ENCODE measurements around the gene CCDC197. TPM values are rescaled to one million over a fixed set of nuclear protein-coding genes. Genes with fewer than 3 reads are reported as not detected.

The CCDC197 gene
- total RNA-seq, 2 experiments from 2014 or later, result not detected

DNA sequence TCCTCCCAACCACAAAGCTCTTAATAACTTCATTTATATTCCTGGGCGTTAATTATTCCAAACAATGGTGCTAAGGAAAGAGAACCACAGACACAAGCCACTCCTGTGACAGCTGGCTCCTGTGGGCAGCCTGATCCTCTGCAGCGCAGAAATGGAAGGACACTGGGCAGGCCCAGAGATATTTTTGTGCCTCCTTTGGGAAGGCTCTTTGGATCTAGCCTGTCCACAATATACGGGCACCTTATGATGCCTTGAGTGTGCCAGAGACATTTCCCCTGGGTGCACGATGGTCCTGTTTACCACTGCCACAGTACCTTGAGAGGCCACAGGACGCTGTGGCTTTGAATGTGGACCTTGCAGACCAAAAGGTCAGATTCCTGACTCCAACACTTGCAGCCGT lies 22.8 kb upstream of the CCDC197 start:
- no peaks in the 10 kb centered on the region for H3K9me2 ChIP-seq (ENCODE audit: insufficient read depth, low read length)
- CTCF ChIA-PET (ENCODE audit: unreplicated experiment), result interaction anchor here (0.8 kb wide), 1 partner anchor 18 kb away, joined by 3 read pairs; no protein-coding TSS in a partner anchor
- no peaks in the 10 kb centered on the region for H3K9me3 ChIP-seq (ENCODE audit: low read length)
- H2AFZ ChIP-seq (ENCODE audit: low read length), result no peak overlapping the region
- no peak for TF ChIP-seq EZH2phosphoT487 (IDR thresholded peaks at IDR 0.05; ENCODE audit: borderline replicate concordance, low read depth, low read length)
- TF ChIP-seq, protein P1, sequence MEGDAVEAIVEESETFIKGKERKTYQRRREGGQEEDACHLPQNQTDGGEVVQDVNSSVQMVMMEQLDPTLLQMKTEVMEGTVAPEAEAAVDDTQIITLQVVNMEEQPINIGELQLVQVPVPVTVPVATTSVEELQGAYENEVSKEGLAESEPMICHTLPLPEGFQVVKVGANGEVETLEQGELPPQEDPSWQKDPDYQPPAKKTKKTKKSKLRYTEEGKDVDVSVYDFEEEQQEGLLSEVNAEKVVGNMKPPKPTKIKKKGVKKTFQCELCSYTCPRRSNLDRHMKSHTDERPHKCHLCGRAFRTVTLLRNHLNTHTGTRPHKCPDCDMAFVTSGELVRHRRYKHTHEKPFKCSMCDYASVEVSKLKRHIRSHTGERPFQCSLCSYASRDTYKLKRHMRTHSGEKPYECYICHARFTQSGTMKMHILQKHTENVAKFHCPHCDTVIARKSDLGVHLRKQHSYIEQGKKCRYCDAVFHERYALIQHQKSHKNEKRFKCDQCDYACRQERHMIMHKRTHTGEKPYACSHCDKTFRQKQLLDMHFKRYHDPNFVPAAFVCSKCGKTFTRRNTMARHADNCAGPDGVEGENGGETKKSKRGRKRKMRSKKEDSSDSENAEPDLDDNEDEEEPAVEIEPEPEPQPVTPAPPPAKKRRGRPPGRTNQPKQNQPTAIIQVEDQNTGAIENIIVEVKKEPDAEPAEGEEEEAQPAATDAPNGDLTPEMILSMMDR (conservative IDR thresholded peaks at IDR 0.05; ENCODE audit: low read length), result no peak
- intact Hi-C loops (cut with micrococcal nuclease; ENCODE audit: unreplicated experiment), result no loop called here
- no peak for DNase-seq (ENCODE audit: low spot score)
- H3K4me1 ChIP-seq (ENCODE audit: insufficient read depth, low read length, poor library complexity, severe bottlenecking), result peaks cover 99% of the 10 kb centered on the region
- POLR2A ChIA-PET, result interaction anchor here (0.6 to 9.4 kb wide), 3 partner anchors 13 to 34 kb away, joined by 4 to 70 read pairs (median 10); no protein-coding TSS in a partner anchor
- no TSS peak for BruUV-seq (replicated peaks)
- H3K4me2 ChIP-seq (ENCODE audit: low read length), result peak overlapping the region; percentile 84
- H3K79me2 ChIP-seq (ENCODE audit: insufficient read depth, low read depth, low read length), result no peaks in the 10 kb centered on the region
- no peak overlapping the region for H3K27ac ChIP-seq (ENCODE audit: low read depth, low read length, poor library complexity, severe bottlenecking)
- H4K20me1 ChIP-seq (ENCODE audit: insufficient read depth, low read length), result no peaks in the 10 kb centered on the region
- no peak overlapping the region for H3K4me3 ChIP-seq (ENCODE audit: low read depth, low read length, poor library complexity, severe bottlenecking)
- no peaks in the 10 kb centered on the region; the same call in 1 of the 2 replicates for H3K36me3 ChIP-seq (ENCODE audit: insufficient read depth, low read length)

DNA sequence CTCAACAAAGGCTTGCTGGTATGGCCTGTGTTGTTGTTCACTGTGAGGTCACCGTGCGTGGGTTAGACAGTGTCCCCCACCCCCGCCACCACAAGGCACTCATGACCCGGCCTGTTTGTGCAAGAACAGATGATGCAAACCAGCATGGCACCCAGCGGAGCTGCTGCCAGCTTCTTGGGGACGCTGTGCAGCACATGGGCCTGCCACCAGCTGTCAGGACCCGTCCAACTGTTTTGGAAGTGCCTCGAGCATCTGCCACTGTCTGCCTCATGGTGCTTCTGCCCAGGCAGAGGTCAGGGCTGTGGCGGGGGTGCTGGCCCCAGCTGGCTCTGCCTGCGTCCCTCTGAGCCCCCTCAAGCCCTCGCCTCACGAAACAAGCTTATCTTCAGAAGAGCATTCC lies 22.3 kb upstream of the CCDC197 start:
- intact Hi-C loops (cut with micrococcal nuclease; ENCODE audit: unreplicated experiment), result no loop called here
- H3K9me2 ChIP-seq (ENCODE audit: insufficient read depth, low read length), result no peaks in the 10 kb centered on the region
- no TSS peak for BruUV-seq (replicated peaks)
- no peaks in the 10 kb centered on the region; the same call in 1 of the 2 replicates for H3K36me3 ChIP-seq (ENCODE audit: insufficient read depth, low read length)
- TF ChIP-seq EZH2phosphoT487 (IDR thresholded peaks at IDR 0.05; ENCODE audit: borderline replicate concordance, low read depth, low read length), result no peak
- TF ChIP-seq, protein P1 (conservative IDR thresholded peaks at IDR 0.05; ENCODE audit: low read length), result no peak
- no peak overlapping the region for H2AFZ ChIP-seq (ENCODE audit: low read length)
- H3K4me2 ChIP-seq (ENCODE audit: low read length), result peak overlapping the region; percentile 84
- H3K9me3 ChIP-seq (ENCODE audit: low read length), result no peaks in the 10 kb centered on the region
- POLR2A ChIA-PET, result interaction anchor here (0.6 to 9.4 kb wide), 3 partner anchors 14 to 35 kb away, joined by 4 to 70 read pairs (median 10); no protein-coding TSS in a partner anchor
- H3K27ac ChIP-seq (ENCODE audit: low read depth, low read length, poor library complexity, severe bottlenecking), result no peak overlapping the region
- no peak overlapping the region for H3K4me3 ChIP-seq (ENCODE audit: low read depth, low read length, poor library complexity, severe bottlenecking)
- no peaks in the 10 kb centered on the region for H4K20me1 ChIP-seq (ENCODE audit: insufficient read depth, low read length)
- CTCF ChIA-PET (ENCODE audit: unreplicated experiment), result interaction anchor here (0.8 kb wide), 1 partner anchor 19 kb away, joined by 3 read pairs; no protein-coding TSS in a partner anchor
- H3K4me1 ChIP-seq (ENCODE audit: insufficient read depth, low read length, poor library complexity, severe bottlenecking), result peaks cover 94% of the 10 kb centered on the region
- no peak for DNase-seq (ENCODE audit: low spot score)
- H3K79me2 ChIP-seq (ENCODE audit: insufficient read depth, low read depth, low read length), result no peaks in the 10 kb centered on the region

DNA sequence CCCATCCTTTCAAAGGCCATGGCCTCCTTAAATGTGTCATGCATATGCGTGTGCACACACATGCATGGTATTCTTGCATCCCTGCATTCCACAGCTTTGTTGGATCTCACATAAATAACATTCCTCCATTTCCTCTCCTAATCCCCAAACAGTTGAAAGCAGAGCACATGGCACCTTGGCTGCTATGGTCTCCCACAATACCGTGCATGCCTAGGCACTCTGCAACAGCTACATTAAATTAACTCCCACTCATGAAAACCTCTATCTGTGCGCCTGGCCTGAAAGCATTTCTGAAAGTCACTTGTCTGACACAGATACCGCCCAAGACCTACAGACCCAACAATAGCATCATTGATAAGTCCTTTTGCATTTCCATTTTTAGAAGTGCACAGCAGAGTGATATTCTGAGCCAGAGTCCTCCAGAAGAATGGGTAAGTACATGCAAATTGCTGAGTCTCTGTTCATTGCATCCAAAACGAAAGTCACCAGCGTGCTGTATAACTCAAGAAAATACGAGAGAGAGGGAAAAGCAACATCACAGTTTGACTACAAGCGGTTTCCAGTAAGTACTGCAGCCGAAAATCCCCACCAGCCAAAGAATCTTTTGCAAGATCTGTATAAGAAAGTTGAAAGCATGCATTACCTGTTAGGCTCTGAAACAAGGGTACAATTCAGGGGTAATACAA lies 21.2 kb upstream of the CCDC197 start:
- H3K4me3 ChIP-seq (ENCODE audit: low read depth, low read length, poor library complexity, severe bottlenecking), result peak overlapping the region; percentile 59
- peak overlapping the region; percentile 84 for H3K4me2 ChIP-seq (ENCODE audit: low read length)
- no peaks in the 10 kb centered on the region for H3K79me2 ChIP-seq (ENCODE audit: insufficient read depth, low read depth, low read length)

More for the DNA sequence above, 21.2 kb upstream of the CCDC197 start:
- Histone ChIP-seq H4K20me1 (ENCODE audit: insufficient read depth, low read length) (no peaks in the 10 kb centered on the region), H3K4me1 (ENCODE audit: insufficient read depth, low read length, poor library complexity, severe bottlenecking) (peaks cover 90% of the 10 kb centered on the region), H2AFZ (ENCODE audit: low read length) (peak overlapping the region; percentile 81), H3K27ac (ENCODE audit: low read depth, low read length, poor library complexity, severe bottlenecking) (peak overlapping the region; percentile 81), H3K9me2 (ENCODE audit: insufficient read depth, low read length) (no peaks in the 10 kb centered on the region), H3K9me3 (ENCODE audit: low read length) (no peaks in the 10 kb centered on the region), H3K36me3 (ENCODE audit: insufficient read depth, low read length) (no peaks in the 10 kb centered on the region; the same call in 1 of the 2 replicates)
- peak; percentile 71 for DNase-seq (ENCODE audit: low spot score)
- TF ChIP-seq EZH2phosphoT487 (IDR thresholded peaks at IDR 0.05; ENCODE audit: borderline replicate concordance, low read depth, low read length), result no peak
- TF ChIP-seq, protein P1 (conservative IDR thresholded peaks at IDR 0.05; ENCODE audit: low read length), result peak; percentile 41; the same call in 1 of the 2 replicates
- ChIA-PET POLR2A (interaction anchor here (1.1 to 9.4 kb wide), 3 partner anchors 8 to 18 kb away, joined by 5 to 70 read pairs (median 6); no protein-coding TSS in a partner anchor), CTCF (ENCODE audit: unreplicated experiment) (interaction anchor here (1.1 kb wide), 1 partner anchor 8 kb away, joined by 3 read pairs; no protein-coding TSS in a partner anchor)
- no TSS peak for BruUV-seq (replicated peaks)
- intact Hi-C loops (cut with micrococcal nuclease; ENCODE audit: unreplicated experiment), result no loop called here

Data from OCI-LY7 (cell line).